ENCODE measurements around the gene NACC1.

DNA sequence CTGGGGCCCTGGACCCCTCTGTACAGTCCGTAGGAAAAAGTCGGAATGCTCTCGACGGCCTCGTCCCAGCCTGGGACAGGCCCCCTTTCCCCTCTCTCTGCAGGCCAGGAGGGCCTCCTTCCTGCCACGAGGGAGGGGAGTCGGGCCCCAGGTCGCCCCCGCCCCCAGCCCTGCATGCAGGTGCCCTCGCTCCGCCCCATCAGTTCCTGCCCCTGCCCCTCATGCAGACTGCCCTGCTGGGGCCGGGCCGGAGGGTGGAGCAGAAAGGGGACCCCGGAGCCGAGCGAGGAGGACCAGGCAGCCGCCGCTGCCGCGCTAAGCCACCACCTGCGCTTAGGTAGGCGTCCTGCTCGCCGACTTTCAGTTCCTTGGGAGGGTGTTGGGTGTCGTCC is 22.7 kb upstream of the NACC1 start:
- TF ChIP-seq, protein P1, sequence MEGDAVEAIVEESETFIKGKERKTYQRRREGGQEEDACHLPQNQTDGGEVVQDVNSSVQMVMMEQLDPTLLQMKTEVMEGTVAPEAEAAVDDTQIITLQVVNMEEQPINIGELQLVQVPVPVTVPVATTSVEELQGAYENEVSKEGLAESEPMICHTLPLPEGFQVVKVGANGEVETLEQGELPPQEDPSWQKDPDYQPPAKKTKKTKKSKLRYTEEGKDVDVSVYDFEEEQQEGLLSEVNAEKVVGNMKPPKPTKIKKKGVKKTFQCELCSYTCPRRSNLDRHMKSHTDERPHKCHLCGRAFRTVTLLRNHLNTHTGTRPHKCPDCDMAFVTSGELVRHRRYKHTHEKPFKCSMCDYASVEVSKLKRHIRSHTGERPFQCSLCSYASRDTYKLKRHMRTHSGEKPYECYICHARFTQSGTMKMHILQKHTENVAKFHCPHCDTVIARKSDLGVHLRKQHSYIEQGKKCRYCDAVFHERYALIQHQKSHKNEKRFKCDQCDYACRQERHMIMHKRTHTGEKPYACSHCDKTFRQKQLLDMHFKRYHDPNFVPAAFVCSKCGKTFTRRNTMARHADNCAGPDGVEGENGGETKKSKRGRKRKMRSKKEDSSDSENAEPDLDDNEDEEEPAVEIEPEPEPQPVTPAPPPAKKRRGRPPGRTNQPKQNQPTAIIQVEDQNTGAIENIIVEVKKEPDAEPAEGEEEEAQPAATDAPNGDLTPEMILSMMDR (conservative IDR thresholded peaks at IDR 0.05; ENCODE audit: low read length), result no peak
- no peak for TF ChIP-seq EZH2phosphoT487 (IDR thresholded peaks at IDR 0.05; ENCODE audit: borderline replicate concordance)

All from Loucy (cell line).